AG04450 (cell line): ENCODE results near the gene CNTFR. TPM values are rescaled to one million over a fixed set of nuclear protein-coding genes. Genes with fewer than 3 reads are reported as not detected.

Source experiments
- CTCF ChIA-PET: fragments of 300-600, 350-600 bp; formaldehyde crosslinking; extraction: SDS; loops from one replicate; lab custom pipeline; 2022; ENCODE audit warnings: antibody characterized with exemption, inconsistent platforms; lab: Charles Lee
- POLR2A ChIA-PET: fragments of 350-600 bp; formaldehyde crosslinking; extraction: SDS; loops from one replicate; lab custom pipeline; 2021; ENCODE audit warnings: antibody characterized with exemption, inconsistent platforms; lab: Yijun Ruan, JAX
- DNase-seq: peaks from one replicate; pipeline ENCODE4 v3.0.0-alpha.2; 2011; ENCODE audit warnings: low read depth, low spot score
- H3K27ac ChIP-seq: one replicate; pipeline ENCODE4 v1.5.1; 2012; ENCODE audit warnings: low read depth, low read length, control low read depth
- H3K27me3 ChIP-seq: one replicate; pipeline ENCODE4 v1.6.0; 2012; ENCODE audit warnings: low read length; ENCODE audit not compliant: control insufficient read depth, insufficient read depth
- H3K4me3 ChIP-seq: 2 replicates; pipeline ENCODE4 v1.5.1; 2011; ENCODE audit warnings: mild to moderate bottlenecking, low read depth, low read length, control low read depth
- H3K9me3 ChIP-seq: 2 replicates; pipeline ENCODE4 v1.5.1; 2012; ENCODE audit warnings: low read length; ENCODE audit not compliant: control insufficient read depth, insufficient read depth
- polyA plus RNA-seq: library from polyadenylated mRNA; depleted of rRNA; stranded (reverse); fragments of >200 nt; gene quantifications from 2 replicates; pipeline ENCODE4 v1.2.3, GENCODE V29; 2011
- TF ChIP-seq, protein P1 (sequence below): IDR thresholded peaks from 2 replicates; pipeline ENCODE4 v1.5.1; 2011; ENCODE audit warnings: low read depth, low read length, control low read depth, inconsistent platforms

The CNTFR gene
- polyA plus RNA-seq, 1 experiment = not detected

DNA sequence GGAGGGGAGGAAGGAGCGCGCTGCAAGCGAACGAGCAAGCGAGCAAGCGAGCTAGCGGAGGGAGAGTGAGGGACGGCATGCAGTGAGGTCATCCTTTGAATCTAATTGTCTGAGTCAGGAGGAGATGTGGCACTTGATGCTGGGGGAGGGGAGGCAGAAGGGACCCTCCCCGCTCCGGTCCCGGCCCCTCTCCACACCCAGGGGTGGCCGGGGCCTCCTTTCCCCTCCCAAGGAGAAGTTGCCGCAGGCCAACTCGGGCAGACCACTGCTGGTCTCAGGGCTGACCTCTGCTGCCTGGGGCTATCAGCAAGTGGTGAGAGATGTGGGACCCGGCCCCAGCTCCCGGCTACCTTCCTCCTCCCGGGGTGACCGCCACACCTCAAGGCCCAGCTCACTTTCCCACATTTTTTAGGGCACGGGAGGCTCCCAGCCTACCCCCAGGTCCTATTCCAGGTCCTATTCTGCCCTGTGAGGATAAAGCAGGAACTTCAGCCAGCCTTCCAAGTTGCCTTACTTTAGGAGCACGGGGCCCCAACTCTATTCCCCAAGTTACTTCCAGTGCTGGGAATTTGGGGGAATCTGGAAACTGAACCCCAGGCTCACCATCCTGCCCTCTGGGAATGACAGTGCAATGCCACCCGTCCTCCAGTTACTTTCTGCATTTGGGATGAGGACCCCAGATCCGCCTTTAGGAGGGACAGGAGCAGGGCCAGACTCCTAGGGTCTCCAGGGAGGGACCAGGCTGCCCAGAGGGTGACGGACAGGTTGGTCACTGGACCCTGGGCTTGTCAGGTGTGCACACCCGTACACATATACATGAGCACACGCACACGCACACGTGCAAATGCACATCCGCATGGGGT lies 11.1 kb downstream of the CNTFR start:
- POLR2A ChIA-PET = no interaction called here
- Histone ChIP-seq H3K27me3 (peaks cover 84% of the 10 kb centered on the region), H3K9me3 (no peaks in the 10 kb centered on the region; the same call in 1 of the 2 replicates), H3K27ac (no peak overlapping the region), H3K4me3 (no peak overlapping the region; the same call in 1 of the 2 replicates)
- DNase-seq = no peak
- CTCF ChIA-PET = interaction anchor here (1.5 to 6.6 kb wide), 2 partner anchors 13 to 31 kb away, joined by 5 to 42 read pairs; no protein-coding TSS in a partner anchor
- TF ChIP-seq, protein P1, sequence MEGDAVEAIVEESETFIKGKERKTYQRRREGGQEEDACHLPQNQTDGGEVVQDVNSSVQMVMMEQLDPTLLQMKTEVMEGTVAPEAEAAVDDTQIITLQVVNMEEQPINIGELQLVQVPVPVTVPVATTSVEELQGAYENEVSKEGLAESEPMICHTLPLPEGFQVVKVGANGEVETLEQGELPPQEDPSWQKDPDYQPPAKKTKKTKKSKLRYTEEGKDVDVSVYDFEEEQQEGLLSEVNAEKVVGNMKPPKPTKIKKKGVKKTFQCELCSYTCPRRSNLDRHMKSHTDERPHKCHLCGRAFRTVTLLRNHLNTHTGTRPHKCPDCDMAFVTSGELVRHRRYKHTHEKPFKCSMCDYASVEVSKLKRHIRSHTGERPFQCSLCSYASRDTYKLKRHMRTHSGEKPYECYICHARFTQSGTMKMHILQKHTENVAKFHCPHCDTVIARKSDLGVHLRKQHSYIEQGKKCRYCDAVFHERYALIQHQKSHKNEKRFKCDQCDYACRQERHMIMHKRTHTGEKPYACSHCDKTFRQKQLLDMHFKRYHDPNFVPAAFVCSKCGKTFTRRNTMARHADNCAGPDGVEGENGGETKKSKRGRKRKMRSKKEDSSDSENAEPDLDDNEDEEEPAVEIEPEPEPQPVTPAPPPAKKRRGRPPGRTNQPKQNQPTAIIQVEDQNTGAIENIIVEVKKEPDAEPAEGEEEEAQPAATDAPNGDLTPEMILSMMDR = no peak

DNA sequence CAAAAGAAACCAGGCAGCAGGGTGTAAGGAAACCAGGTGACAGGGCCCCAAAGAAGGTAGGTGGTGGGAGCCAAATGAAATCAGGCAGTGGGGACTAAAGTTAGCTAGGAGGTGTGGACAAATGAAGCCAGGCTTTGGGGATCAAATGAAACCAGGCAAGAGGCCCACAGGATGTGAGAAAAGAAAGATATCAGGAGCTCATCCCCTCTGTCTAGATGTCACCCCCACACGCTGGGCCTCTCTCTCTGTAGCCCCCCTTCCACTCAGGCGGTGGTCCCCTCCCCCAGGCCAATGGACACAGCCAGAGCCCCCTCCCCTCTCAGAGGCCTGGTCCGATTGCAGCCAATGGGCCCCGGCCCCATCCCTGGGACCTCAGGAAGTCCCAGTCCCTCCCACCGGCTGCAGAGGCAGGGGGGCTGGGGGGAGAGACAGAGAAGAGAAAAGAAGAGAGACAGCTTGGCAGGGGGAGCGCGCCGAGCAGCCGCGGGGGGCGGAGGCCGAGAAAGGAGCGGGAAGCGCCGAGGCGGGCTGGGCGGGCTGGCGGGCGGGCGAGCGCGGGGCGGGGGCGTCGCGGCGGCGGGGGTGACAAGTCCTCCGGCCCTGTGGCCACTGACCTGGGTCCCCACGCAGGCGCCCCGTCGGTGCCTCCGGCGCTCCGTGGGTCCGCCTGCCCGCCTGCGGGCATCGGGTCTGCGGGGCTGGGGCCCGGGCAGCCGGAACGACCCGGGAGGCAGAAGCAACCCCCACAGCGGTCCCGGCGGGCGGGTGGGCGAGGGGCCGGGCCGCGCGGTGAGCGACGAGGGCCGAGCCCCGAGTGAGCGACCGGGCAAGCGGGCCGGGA lies 11.9 kb downstream of the CNTFR start:
- Histone ChIP-seq H3K4me3 (no peak overlapping the region; the same call in 1 of the 2 replicates), H3K27me3 (peaks cover 87% of the 10 kb centered on the region), H3K27ac (no peak overlapping the region), H3K9me3 (no peaks in the 10 kb centered on the region; the same call in 1 of the 2 replicates)
- TF ChIP-seq, protein P1 = no peak
- ChIA-PET CTCF (interaction anchor here (0.8 to 6.6 kb wide), 4 partner anchors 14 to 174 kb away, joined by 3 to 42 read pairs (median 4); no protein-coding TSS in a partner anchor), POLR2A (no interaction called here)
- DNase-seq = no peak

DNA sequence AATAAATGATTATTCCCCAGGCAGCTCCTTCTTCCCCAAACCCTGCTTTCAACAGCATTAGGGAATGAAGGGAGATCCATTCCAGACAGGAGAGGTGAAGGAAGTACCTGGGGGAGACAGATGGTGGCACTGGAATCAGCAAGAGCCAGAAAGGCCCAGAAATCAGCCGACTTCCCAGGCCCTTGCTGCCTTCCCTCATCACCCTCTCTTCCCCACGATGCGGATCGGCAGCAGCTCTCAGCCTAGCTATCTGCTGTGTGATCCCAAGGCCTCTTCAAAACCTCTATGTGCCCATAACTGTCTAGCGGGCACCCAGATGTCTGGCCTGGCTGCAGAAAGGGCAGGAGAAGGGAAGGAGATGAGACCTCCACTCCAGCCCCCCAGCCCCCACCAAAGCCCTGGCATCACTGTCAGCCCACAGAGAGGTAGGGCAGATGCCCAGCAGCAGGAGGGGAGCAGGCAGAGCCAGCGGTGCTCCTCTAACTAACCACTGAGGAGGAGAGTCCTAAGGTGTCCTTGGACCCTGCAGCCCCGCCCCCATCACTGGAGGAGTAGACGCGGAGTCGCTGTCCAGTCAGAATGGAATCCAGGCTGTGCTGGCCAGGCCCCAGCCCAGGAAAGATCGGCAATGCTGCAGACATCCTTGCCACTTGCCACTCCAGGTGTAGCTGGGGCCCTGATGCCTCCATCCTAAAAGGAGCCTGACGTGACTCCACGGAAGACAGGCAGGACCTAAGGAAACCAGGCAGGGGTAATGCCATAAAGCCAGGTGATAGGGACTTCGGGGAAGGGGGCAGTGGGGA lies 12.7 kb downstream of the CNTFR start:
- H3K27me3 ChIP-seq = peaks cover 89% of the 10 kb centered on the region
- CTCF ChIA-PET = interaction anchor here (0.8 to 6.6 kb wide), 4 partner anchors 15 to 173 kb away, joined by 3 to 42 read pairs (median 4); no protein-coding TSS in a partner anchor
- no peaks in the 10 kb centered on the region; the same call in 1 of the 2 replicates for H3K9me3 ChIP-seq
- DNase-seq = no peak
- POLR2A ChIA-PET = no interaction called here
- TF ChIP-seq, protein P1 = no peak
- H3K27ac ChIP-seq = no peak overlapping the region
- H3K4me3 ChIP-seq = no peak overlapping the region

DNA sequence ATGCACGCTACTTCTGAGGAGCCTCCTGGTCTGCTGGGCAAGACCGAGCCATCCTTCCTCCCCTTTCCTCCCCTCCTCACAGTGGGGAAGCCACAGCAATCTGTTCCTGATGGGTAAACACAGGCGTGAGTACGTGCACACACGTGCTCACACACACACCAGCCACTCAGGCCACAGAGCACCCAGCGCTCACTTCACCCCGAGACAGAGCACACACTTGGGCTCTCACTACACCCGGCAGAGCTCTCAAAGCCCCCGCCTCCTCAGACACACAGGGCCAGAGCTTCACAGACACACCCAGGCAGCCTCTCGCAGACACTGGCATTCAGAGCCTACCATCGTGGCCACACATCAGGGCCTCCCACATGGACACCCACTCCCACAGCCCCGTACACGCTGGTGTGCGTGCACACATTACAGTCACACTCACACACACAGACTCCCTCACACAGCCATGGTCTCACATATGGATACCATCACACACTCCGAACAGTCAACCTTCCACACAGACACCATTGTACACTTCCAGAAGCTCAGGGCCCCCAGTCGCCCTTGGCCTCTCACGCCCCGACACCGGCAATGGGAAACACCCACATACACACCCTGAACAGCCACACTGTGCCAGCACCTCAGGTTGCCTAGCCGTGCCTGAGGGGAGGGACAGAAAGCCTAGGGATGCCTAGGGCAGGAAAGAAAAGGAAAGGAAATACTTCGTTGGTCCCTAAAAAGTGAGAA lies 13.5 kb downstream of the CNTFR start:
- CTCF ChIA-PET = interaction anchor here (0.9 to 6.6 kb wide), 3 partner anchors 16 to 172 kb away, joined by 3 to 42 read pairs (median 4); no protein-coding TSS in a partner anchor
- Histone ChIP-seq H3K9me3 (no peaks in the 10 kb centered on the region; the same call in 1 of the 2 replicates), H3K4me3 (no peak overlapping the region), H3K27me3 (peaks cover 88% of the 10 kb centered on the region), H3K27ac (no peak overlapping the region)
- DNase-seq = no peak
- TF ChIP-seq, protein P1 = no peak
- POLR2A ChIA-PET = no interaction called here
